Rectal smooth muscle tissue (tissue), 1 donor: ENCODE measurements around the gene TIAM2.
A peak's percentile ranks its signal among the peaks of the same experiment; 100 is the strongest.
"Not testable (repeated sequence)": the region's sequence is repeated elsewhere in the genome, so short reads cannot be mapped to it uniquely, and the experiment has no call there.

Experiments used
- H3K27ac ChIP-seq: one replicate; pipeline ENCODE4 v1.7.0; 2013; ENCODE audit warnings: low read depth, low read length, inconsistent platforms
- H3K27me3 ChIP-seq: one replicate; pipeline ENCODE4 v1.7.0; 2013; ENCODE audit warnings: low read length; ENCODE audit not compliant: control insufficient read depth, insufficient read depth
- H3K36me3 ChIP-seq: one replicate; pipeline ENCODE4 v1.7.0; 2013; ENCODE audit warnings: low read length; ENCODE audit not compliant: control insufficient read depth, insufficient read depth
- H3K4me1 ChIP-seq: one replicate; pipeline ENCODE4 v1.7.0; 2013; ENCODE audit warnings: low read length; ENCODE audit not compliant: control insufficient read depth, insufficient read depth
- H3K4me3 ChIP-seq: one replicate; pipeline ENCODE4 v1.7.0; 2013; ENCODE audit warnings: low read length
- H3K9ac ChIP-seq: one replicate; pipeline ENCODE4 v1.7.0; 2013; ENCODE audit warnings: low read length

TIAM2 gene

DNA sequence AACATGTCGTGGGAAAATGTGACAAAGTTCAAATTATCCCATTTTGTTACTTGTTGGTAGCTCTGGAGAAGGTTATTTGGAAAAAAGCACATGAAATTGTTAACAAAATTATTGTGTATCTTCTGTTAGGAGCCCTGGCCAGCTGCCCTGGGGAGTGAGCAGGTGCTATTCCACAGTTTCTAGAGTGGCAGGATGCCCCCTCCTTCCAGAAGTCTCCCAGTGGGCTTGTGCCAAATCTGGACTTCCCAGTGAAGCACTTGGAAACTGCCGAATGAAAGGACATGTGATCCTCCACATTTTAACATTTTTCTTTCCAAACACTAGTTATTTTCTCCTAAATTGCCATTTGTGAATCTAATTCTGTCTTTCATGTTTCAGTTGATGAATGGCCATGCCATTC, 201.8 kb downstream of the TIAM2 start:
- no peak overlapping the region for H3K9ac ChIP-seq
- no peaks in the 10 kb centered on the region for H3K27me3 ChIP-seq
- no peak overlapping the region for H3K4me3 ChIP-seq
- no peaks in the 10 kb centered on the region for H3K36me3 ChIP-seq
- H3K27ac ChIP-seq: no peak overlapping the region
- H3K4me1 ChIP-seq: peaks cover 9% of the 10 kb centered on the region

DNA sequence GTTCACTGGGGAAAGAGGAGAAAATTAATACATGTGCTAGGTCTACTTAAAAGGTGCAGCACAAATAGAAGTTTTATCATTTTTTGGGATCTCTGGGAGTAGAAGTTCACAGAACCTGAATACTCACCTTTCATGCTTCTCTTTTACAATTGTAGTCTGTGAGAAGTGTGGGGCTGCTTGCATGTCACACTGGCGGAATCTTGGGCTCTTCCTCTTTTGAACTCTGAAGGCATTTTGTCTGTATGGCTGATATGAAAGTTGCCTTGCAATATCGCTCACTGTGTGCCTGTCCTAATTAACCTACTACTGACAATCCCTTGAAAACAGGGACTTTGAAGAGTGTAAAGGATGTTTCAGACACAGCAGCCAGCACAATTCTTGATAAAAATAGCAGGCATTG, 202.8 kb downstream of the TIAM2 start:
- Histone ChIP-seq H3K27ac (no peak overlapping the region), H3K36me3 (no peaks in the 10 kb centered on the region), H3K4me1 (peaks cover 10% of the 10 kb centered on the region), H3K4me3 (no peak overlapping the region), H3K27me3 (no peaks in the 10 kb centered on the region), H3K9ac (no peak overlapping the region)

DNA sequence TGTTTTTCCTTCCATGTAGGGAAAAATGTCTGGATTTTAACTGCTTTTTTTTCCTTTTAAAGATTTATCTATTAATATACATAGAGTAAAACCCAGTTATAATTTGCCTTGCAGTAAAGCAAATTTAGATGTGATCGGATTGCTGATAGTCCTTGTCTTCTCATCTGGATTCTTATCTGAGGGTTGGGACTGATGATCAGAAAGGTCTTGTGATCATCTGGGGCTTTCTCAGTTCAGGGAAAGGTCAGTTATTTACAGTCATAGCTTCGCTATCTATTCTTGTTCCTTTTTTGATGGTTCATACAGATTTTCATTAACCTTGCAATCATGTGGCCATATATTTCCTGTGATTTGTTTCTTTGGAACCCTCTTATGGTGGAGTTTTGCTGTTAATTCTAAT, 204.9 kb downstream of the TIAM2 start:
- no peaks in the 10 kb centered on the region for H3K36me3 ChIP-seq
- no peak overlapping the region for H3K9ac ChIP-seq
- H3K27me3 ChIP-seq: no peaks in the 10 kb centered on the region
- H3K27ac ChIP-seq: no peak overlapping the region
- no peak overlapping the region for H3K4me3 ChIP-seq
- peaks cover 10% of the 10 kb centered on the region for H3K4me1 ChIP-seq

DNA sequence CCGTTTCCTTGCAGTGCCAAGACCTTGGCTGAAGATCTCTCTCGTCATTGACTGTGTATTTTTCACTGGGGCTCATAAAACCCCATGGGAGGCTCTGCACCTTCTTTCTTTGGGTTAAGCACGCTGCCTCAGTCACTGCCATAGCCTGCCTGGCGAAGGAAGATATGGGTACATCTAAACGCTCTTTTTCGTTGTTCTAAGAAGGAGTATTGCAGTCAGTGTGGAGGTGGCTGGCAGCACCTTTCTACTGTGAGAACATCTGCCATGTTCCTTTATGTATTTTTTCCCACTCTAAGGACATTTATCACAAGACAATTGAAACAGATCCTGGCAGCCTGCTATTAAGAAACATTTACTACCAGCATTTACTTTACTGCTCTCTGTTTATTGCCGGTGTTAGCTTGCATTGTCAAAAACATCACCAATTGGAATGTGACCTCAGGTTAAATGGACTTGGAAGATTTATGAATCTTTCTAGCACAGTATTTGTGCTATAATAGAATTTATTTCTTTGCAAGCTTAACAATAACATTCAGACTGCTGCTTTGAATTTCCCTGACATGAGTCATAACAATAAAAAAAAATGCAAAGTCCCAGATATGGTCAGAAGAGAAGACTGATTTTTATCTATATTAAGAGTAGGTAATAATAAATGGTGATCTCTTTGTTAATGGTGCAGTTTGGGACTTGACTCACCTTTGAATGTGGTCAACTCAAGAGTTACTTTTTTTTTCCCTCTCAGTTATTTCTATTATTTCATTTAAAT, 206.5 kb downstream of the TIAM2 start:
- Histone ChIP-seq H3K4me3 (peak overlapping the region; percentile 38), H3K36me3 (no peaks in the 10 kb centered on the region), H3K9ac (no peak overlapping the region), H3K27ac (peak overlapping the region; percentile 62), H3K4me1 (peaks cover 10% of the 10 kb centered on the region), H3K27me3 (no peaks in the 10 kb centered on the region)

DNA sequence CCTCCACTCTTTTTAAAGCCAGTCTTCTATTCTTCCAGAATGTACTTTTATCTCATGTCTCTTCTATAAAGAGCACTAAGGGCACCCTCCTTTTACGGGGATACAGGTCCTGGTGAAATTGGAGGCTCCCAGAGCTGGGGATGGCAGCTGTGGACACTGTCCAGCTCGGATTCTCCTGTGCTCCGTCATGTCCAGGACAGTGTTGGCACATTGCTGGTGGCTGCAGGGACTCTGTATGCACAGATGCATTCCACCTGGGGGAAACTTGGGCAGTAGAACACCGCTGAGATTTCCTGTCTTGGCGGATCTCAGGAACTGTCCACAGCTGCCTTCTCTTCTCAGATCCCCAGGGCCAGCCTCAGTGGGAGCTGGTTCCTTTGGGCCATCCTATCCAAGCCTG, 212.1 kb downstream of the TIAM2 start:
- no peaks in the 10 kb centered on the region for H3K4me1 ChIP-seq
- H3K27ac ChIP-seq: no peak overlapping the region
- no peak overlapping the region for H3K9ac ChIP-seq
- H3K4me3 ChIP-seq: no peak overlapping the region
- no peaks in the 10 kb centered on the region for H3K27me3 ChIP-seq
- H3K36me3 ChIP-seq: no peaks in the 10 kb centered on the region

DNA sequence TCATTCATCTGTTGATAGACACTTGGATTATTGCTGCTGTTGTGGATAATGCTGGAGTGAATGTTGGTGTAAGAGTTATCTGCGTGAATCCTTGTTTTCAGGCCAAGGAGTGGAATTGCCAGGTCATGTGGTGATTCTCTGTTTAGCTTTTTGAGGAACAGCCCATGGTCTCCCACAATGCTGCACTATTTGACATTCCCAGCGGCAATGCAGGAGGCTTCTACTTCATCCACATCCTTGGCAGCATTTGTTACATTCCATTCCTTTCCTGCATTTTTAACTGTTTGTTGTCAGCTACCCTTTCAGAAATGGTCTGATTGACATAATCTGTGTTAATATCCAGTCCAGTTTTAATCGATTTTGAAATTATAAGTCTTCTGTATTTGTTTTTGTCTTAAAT, 217.0 kb downstream of the TIAM2 start:
- H3K4me1 ChIP-seq: no peaks in the 10 kb centered on the region
- H3K36me3 ChIP-seq: no peaks in the 10 kb centered on the region
- H3K4me3 ChIP-seq: no peak overlapping the region
- H3K9ac ChIP-seq: no peak overlapping the region
- H3K27ac ChIP-seq: no peak overlapping the region
- no peaks in the 10 kb centered on the region for H3K27me3 ChIP-seq

DNA sequence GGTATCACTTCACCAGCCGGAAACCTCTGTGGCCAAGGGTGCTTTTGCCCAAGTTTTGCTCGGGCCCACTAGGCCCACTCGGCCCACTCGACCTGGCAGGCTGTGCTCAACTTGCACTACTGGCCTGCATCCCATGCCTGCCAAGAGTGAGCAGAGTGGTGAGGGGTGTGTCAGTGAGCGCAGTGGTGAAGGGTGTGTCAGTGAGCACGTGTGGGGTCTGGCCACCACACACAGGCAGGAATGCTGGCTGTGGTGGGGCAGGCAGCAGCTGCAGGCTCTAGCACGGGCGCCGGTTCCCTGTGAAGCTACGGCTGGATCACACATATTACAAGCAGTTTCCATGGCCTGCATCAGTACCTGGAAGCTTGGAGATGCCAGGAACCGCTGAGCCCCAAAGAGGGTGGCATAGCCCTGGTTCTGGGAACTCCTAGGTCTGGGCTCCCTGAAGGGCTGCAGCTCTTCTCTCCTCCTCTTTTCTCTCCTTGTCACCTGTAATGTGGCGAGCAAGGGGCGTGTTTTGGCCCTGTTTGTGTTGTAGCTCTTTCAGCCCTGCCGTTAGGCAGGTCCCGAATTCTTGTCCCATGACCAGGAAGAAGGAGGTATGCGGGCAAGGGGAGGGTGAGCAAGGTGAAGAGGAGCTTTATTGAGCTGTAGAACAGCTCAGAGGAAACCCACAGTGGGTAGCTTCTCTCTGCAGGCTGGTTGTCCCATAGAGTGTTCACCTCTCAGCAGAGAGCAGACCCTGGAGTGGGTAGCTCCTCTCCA, 217.7 kb downstream of the TIAM2 start:
- Histone ChIP-seq H3K27ac (no peak overlapping the region), H3K36me3 (no peaks in the 10 kb centered on the region), H3K4me1 (no peaks in the 10 kb centered on the region)

DNA sequence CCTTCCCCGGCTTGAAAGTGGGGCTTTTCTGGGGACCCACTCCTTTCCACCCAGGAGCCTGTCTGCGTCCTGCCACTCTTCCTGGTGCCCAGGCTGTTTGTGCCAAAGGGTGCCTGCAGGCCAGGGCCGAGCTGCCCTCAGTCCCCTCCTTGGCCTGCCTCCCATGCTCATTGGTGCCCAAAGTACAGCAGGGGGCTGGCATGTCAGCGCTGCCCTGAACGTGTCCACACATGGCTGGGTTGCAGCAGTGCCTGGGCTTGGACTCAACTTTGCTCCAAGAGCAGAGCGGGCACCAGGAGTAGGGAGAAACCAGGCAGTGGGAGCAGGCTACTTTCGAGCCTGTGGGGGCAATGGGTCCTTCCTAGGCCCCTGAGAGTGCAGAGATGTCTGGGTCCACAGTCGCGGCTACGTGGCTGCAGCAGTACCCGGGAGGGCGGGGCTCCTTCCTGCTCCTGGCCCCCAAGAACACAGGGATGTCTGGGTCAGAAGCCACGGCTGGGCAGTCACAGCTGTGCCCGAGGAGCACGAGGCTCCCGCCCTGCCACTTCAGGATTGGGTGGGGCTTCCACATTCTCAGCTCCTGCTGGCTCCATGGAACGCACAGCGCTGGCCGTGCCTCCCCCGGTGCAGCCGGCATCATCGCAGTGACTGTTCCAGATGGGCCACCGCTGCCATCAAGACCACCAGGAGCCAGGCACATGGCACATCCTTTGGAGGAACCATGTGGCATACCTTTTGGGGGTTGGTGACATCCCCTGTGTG, 218.7 kb downstream of the TIAM2 start:
- H3K4me1 ChIP-seq: no peaks in the 10 kb centered on the region
- H3K4me3 ChIP-seq: no peak overlapping the region
- H3K9ac ChIP-seq: no peak overlapping the region
- no peak overlapping the region for H3K27ac ChIP-seq
- no peaks in the 10 kb centered on the region for H3K36me3 ChIP-seq
- H3K27me3 ChIP-seq: no peaks in the 10 kb centered on the region

More for the DNA sequence above, 217.7 kb downstream of the TIAM2 start:
- H3K27me3 ChIP-seq: no peaks in the 10 kb centered on the region
- no peak overlapping the region for H3K4me3 ChIP-seq
- H3K9ac ChIP-seq: no peak overlapping the region

DNA sequence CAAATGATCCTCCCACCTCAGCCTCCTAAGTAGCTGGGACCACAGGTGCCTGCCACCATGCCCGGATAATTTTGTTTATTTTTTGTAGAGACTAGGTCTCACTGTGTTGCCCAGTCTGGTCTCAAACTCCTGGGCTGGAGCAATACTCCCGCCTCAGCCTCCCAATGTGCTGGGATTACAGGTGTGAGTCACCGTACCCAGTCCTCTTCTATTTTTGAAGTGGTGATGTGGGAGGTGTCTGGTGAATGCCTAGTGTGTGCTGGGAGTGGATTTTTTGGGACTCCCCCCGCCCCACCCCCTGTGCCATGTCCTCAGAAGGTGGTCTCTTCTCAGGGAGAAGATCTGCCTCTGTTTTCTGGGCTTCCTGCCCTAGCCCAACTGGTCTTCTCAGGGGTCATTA, 220.8 kb downstream of the TIAM2 start:
- Histone ChIP-seq H3K27me3 (no peaks in the 10 kb centered on the region), H3K36me3 (no peaks in the 10 kb centered on the region), H3K4me3 (no peak overlapping the region), H3K9ac (no peak overlapping the region), H3K4me1 (peaks cover 2% of the 10 kb centered on the region), H3K27ac (no peak overlapping the region)

DNA sequence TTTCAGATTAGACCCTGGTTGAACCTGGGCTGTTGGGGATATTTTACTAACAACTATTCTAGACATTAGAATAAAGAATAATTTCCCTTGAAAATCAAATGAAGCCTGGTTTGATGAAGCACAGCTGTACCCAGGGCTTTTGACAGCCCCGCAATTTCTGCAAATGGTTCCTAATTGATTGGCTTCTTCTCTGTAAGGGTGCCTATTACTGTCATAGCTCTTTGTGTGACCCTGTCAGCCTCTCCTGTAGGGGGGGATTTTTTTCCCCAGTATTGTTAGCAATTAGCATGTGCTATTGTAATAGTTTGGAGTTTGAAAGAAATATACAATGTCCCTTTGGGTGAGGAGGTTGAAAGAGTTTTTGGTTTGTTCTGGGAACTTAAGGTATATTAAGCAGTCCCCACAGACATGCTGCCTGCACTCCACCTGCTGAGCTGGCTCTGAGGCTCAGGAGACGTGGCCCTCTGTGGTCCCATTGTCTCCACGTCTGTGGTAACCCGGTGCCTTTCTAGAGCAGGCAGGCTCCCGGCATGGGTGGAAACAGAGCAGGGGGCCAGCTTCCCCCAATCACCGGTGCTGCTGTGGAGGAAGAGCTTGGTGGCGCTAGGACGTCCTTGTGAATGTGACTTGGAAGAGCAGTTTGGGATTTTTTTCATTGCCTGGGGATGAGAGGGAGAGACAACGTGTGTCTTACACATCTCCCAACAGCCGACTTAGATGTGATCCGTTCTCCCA, 221.4 kb downstream of the TIAM2 start:
- H3K4me3 ChIP-seq: no peak overlapping the region
- no peaks in the 10 kb centered on the region for H3K27me3 ChIP-seq
- H3K27ac ChIP-seq: no peak overlapping the region
- peaks cover 2% of the 10 kb centered on the region for H3K4me1 ChIP-seq
- H3K9ac ChIP-seq: no peak overlapping the region
- no peaks in the 10 kb centered on the region for H3K36me3 ChIP-seq

DNA sequence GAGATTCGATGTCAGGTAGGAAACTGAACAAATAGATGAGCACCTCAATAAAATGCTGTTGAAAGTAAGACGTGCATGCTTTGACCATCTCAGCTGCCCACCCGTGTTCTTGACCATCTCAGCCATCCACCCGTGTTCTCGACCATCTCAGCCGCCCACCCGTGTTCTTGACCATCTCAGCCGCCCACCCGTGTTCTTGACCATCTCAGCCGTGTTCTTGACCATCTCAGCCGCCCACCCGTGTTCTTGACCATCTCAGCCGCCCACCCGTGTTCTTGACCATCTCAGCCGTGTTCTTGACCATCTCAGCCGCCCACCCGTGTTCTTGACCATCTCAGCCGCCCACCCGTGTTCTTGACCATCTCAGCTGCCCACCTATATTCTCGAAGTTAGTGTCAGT, 223.6 kb downstream of the TIAM2 start:
- H3K4me1 ChIP-seq, H3K9ac ChIP-seq, H3K27me3 ChIP-seq, H3K4me3 ChIP-seq, H3K36me3 ChIP-seq, H3K27ac ChIP-seq: not testable (repeated sequence)

DNA sequence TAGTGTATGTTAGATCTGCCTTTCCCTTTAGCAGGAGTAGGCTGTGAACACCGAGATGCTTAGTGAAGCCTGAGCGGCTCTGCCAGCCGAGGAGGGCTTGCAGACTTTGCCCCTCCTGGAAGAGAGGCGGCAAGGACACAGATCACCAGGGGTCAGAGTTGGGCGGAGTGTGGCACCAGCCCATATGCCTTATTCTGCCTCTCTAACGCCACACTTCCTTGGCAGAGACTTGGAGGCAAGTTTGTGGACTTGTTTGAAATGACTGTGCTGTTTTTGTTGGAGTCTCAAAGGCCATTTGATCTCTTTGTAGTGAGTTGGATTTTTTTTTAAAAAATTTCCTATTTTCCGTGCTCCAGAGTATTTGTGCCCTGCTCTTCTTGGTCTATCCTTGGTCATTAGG, 224.2 kb downstream of the TIAM2 start:
- Histone ChIP-seq H3K4me3 (no peak overlapping the region), H3K9ac (no peak overlapping the region), H3K36me3 (no peaks in the 10 kb centered on the region), H3K27ac (no peak overlapping the region), H3K27me3 (no peaks in the 10 kb centered on the region), H3K4me1 (peaks cover 2% of the 10 kb centered on the region)
